Measurements from ENCODE around the gene HORMAD2. TPM values are rescaled to one million over a fixed set of nuclear protein-coding genes. Genes with fewer than 3 reads are reported as not detected.

Gene HORMAD2
- total RNA-seq, 5 donors from 2014 or later (not counting 1 experiment from before 2014, with no cell fraction given), result not detected

GRCh38 chr22:30217698-30218560 lies 137.7 kb downstream of the HORMAD2 start:
- H3K27ac Mint-ChIP-seq, result no peak overlapping the region
- H3K4me1 Mint-ChIP-seq, result peaks cover 42 to 60% (median 55%) of the 10 kb centered on the region in 3 donors
- no peaks in the 10 kb centered on the region for H3K9me3 Mint-ChIP-seq
- no peaks in the 10 kb centered on the region for H3K9me3 ChIP-seq
- no peak overlapping the region for H3K4me3 Mint-ChIP-seq
- ATAC-seq (replicated peaks in 1 of 4) (no peak), DNase-seq (no peak)
- no peak overlapping the region for H3K27ac ChIP-seq (ENCODE audit: low read length)
- H3K36me3 ChIP-seq (ENCODE audit: control insufficient read depth in 2 of 2, extremely low read depth in 1 of 2, insufficient read depth in 1 of 2, low read length in 1 of 2), result no peaks in the 10 kb centered on the region
- WGBS (ENCODE audit: insufficient coverage), result 97% methylated on average over 21 of the region's 23 CpGs
- CTCF ChIA-PET, result no interaction called here
- no peak overlapping the region for H3K4me3 ChIP-seq (ENCODE audit: control insufficient read depth in 1 of 2, extremely low read depth in 1 of 2, low read length in 1 of 2)
- H3K4me1 ChIP-seq (ENCODE audit: control insufficient read depth in 1 of 2, extremely low read depth in 1 of 2, insufficient read depth in 2 of 2, low read length in 2 of 2), result peaks cover 22 to 36% of the 10 kb centered on the region in 2 experiments
- no peaks in the 10 kb centered on the region for H3K36me3 Mint-ChIP-seq
- H3K27me3 ChIP-seq (replicated peaks in 1 of 2; ENCODE audit: control insufficient read depth in 2 of 2, extremely low read depth in 1 of 2, insufficient read depth in 2 of 2, low read length in 1 of 2), result no peaks in the 10 kb centered on the region
- POLR2A ChIA-PET, result no interaction called here
- no peaks in the 10 kb centered on the region for H3K27me3 Mint-ChIP-seq

- Histone ChIP-seq H3K9me3 (no peaks in the 10 kb centered on the region), H3K27ac (ENCODE audit: low read length) (no peak overlapping the region), H3K4me3 (ENCODE audit: control insufficient read depth in 1 of 2, extremely low read depth in 1 of 2, low read length in 1 of 2) (no peak overlapping the region), H3K4me1 (ENCODE audit: control insufficient read depth in 1 of 2, extremely low read depth in 1 of 2, insufficient read depth in 2 of 2, low read length in 2 of 2) (peaks cover 22 to 44% of the 10 kb centered on the region in 2 experiments), H3K27me3 (replicated peaks in 1 of 2; ENCODE audit: control insufficient read depth in 2 of 2, extremely low read depth in 1 of 2, insufficient read depth in 2 of 2, low read length in 1 of 2) (no peaks in the 10 kb centered on the region), H3K36me3 (ENCODE audit: control insufficient read depth in 2 of 2, extremely low read depth in 1 of 2, insufficient read depth in 1 of 2, low read length in 1 of 2) (no peaks in the 10 kb centered on the region)
- no peak for ATAC-seq (replicated peaks in 1 of 4)
- Mint-ChIP-seq H3K4me1 (peaks cover 48 to 64% (median 60%) of the 10 kb centered on the region in 3 donors), H3K27ac (no peak overlapping the region), H3K9me3 (no peaks in the 10 kb centered on the region), H3K27me3 (no peaks in the 10 kb centered on the region), H3K36me3 (no peaks in the 10 kb centered on the region), H3K4me3 (peak overlapping the region in 1 of 3 donors; percentile 78)
- 100% methylated on average over 2 of the region's 8 CpGs for whole genome bisulfite sequencing (ENCODE audit: insufficient coverage)
- ChIA-PET CTCF (no interaction called here), POLR2A (no interaction called here)
- no peak for DNase-seq
These were observed 138.9 kb downstream of the HORMAD2 start for GRCh38 chr22:30219049-30219654.

- no peaks in the 10 kb centered on the region for H3K9me3 ChIP-seq
- ChIA-PET CTCF (interaction anchor here in 1 of 2 donors (0.9 kb wide), 1 partner anchor 171 kb away, joined by 7 read pairs; no protein-coding TSS in a partner anchor), POLR2A (no interaction called here)
- H3K4me3 ChIP-seq (ENCODE audit: control insufficient read depth in 1 of 2, extremely low read depth in 1 of 2, low read length in 1 of 2), result no peak overlapping the region
- ATAC-seq (replicated peaks in 1 of 4) (no peak), DNase-seq (no peak)
- H3K36me3 ChIP-seq (ENCODE audit: control insufficient read depth in 2 of 2, extremely low read depth in 1 of 2, insufficient read depth in 1 of 2, low read length in 1 of 2), result no peaks in the 10 kb centered on the region
- peak overlapping the region; percentile 64 for H3K27ac ChIP-seq (ENCODE audit: low read length)
- Mint-ChIP-seq H3K9me3 (no peaks in the 10 kb centered on the region), H3K27ac (peak overlapping the region; percentile 85 to 94), H3K4me3 (peak overlapping the region in 1 of 3 donors; percentile 78), H3K36me3 (no peaks in the 10 kb centered on the region), H3K27me3 (no peaks in the 10 kb centered on the region), H3K4me1 (peaks cover 48 to 63% (median 58%) of the 10 kb centered on the region in 3 donors)
- peaks cover 22 to 50% of the 10 kb centered on the region in 2 experiments for H3K4me1 ChIP-seq (ENCODE audit: control insufficient read depth in 1 of 2, extremely low read depth in 1 of 2, insufficient read depth in 2 of 2, low read length in 2 of 2)
- no peaks in the 10 kb centered on the region for H3K27me3 ChIP-seq (replicated peaks in 1 of 2; ENCODE audit: control insufficient read depth in 2 of 2, extremely low read depth in 1 of 2, insufficient read depth in 2 of 2, low read length in 1 of 2)
These were observed 139.5 kb downstream of the HORMAD2 start for GRCh38 chr22:30219668-30220278.

GRCh38 chr22:30220338-30221012 lies 140.2 kb downstream of the HORMAD2 start:
- Mint-ChIP-seq H3K4me3 (peak overlapping the region; percentile 57 to 78 (median 67)), H3K36me3 (no peaks in the 10 kb centered on the region), H3K4me1 (peaks cover 54 to 66% (median 60%) of the 10 kb centered on the region in 3 donors), H3K27me3 (no peaks in the 10 kb centered on the region), H3K9me3 (no peaks in the 10 kb centered on the region), H3K27ac (peak overlapping the region; percentile 85 to 94)
- DNase-seq, result no peak
- no peak for ATAC-seq (replicated peaks in 1 of 4)
- POLR2A ChIA-PET, result no interaction called here
- H3K4me3 ChIP-seq (ENCODE audit: control insufficient read depth in 1 of 2, extremely low read depth in 1 of 2, low read length in 1 of 2), result peak overlapping the region; percentile 27 to 45
- H3K27ac ChIP-seq (ENCODE audit: low read length), result peak overlapping the region; percentile 64
- no peaks in the 10 kb centered on the region for H3K9me3 ChIP-seq
- no peaks in the 10 kb centered on the region for H3K27me3 ChIP-seq (replicated peaks in 1 of 2; ENCODE audit: control insufficient read depth in 2 of 2, extremely low read depth in 1 of 2, insufficient read depth in 2 of 2, low read length in 1 of 2)
- CTCF ChIA-PET, result interaction anchor here in 1 of 2 donors (0.9 kb wide), 1 partner anchor 170 kb away, joined by 7 read pairs; no protein-coding TSS in a partner anchor
- WGBS (ENCODE audit: insufficient coverage), result 64% methylated on average over 5 of the region's 7 CpGs
- H3K36me3 ChIP-seq (ENCODE audit: control insufficient read depth in 2 of 2, extremely low read depth in 1 of 2, insufficient read depth in 1 of 2, low read length in 1 of 2), result no peaks in the 10 kb centered on the region
- H3K4me1 ChIP-seq (ENCODE audit: control insufficient read depth in 1 of 2, extremely low read depth in 1 of 2, insufficient read depth in 2 of 2, low read length in 2 of 2), result peaks cover 22 to 57% of the 10 kb centered on the region in 2 experiments

DNA sequence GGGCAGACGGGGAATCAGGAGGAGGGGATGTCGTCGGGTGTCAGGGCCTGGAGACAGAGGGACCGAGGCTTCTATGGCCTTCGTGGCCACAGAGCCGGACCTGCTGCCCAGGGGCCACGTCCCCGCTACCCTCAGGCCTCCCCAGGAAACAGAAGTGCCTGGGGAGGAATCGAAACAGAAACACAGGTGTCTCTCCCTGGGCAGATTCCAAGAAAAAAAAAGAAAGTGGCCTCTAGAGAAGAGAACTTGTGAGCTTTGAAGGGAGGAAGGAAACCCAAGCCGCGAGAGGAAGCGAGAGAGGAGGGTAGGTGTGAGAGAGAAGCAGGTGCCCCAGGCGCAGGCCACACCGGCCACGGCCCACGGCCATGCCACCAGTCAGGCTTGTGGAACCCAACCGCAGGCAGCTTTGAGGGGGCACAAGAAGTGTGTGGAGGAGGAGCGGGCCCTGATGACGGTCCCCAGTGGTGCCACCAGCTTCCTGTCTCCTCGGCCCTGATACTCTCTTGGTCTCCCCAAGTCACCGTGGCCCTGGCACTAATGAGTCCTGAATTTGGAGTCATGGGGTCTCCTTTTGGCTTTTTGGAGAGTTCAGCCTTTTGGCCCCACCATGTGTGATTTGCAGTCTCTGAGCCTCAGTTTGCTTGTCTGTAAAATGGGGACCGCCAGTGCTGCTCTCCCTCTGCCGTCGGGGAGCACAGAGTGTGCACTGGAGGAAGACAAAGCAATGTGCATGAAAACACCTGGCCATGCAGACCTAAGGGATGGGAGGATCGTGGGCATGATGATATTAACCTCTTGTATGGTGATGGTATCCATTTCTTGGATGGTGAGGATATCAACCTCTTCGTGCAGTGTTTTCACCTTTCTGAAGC lies 141.1 kb downstream of the HORMAD2 start:
- Mint-ChIP-seq H3K4me3 (peak overlapping the region; percentile 57 to 78 (median 67)), H3K9me3 (no peaks in the 10 kb centered on the region), H3K27me3 (no peaks in the 10 kb centered on the region), H3K4me1 (peaks cover 61 to 73% (median 69%) of the 10 kb centered on the region in 3 donors), H3K36me3 (no peaks in the 10 kb centered on the region), H3K27ac (peak overlapping the region; percentile 85 to 94)
- peak overlapping the region; percentile 27 to 45 for H3K4me3 ChIP-seq (ENCODE audit: control insufficient read depth in 1 of 2, extremely low read depth in 1 of 2, low read length in 1 of 2)
- ATAC-seq (replicated peaks in 1 of 4) (peak; percentile 73 to 87 (median 86)), DNase-seq (peak; percentile 26 to 68 (median 46))
- H3K27ac ChIP-seq (ENCODE audit: low read length), result peak overlapping the region; percentile 64
- H3K36me3 ChIP-seq (ENCODE audit: control insufficient read depth in 2 of 2, extremely low read depth in 1 of 2, insufficient read depth in 1 of 2, low read length in 1 of 2), result no peaks in the 10 kb centered on the region
- no peaks in the 10 kb centered on the region for H3K27me3 ChIP-seq (replicated peaks in 1 of 2; ENCODE audit: control insufficient read depth in 2 of 2, extremely low read depth in 1 of 2, insufficient read depth in 2 of 2, low read length in 1 of 2)
- ChIA-PET POLR2A (interaction anchor here in 1 of 2 donors (0.6 kb wide), 1 partner anchor 173 kb away, joined by 4 read pairs; no protein-coding TSS in a partner anchor), CTCF (interaction anchor here in 1 of 2 donors (0.6 kb wide), 1 partner anchor 35 kb away, joined by 7 read pairs; no protein-coding TSS in a partner anchor)
- peaks cover 22 to 65% of the 10 kb centered on the region in 2 experiments for H3K4me1 ChIP-seq (ENCODE audit: control insufficient read depth in 1 of 2, extremely low read depth in 1 of 2, insufficient read depth in 2 of 2, low read length in 2 of 2)
- no peaks in the 10 kb centered on the region for H3K9me3 ChIP-seq
- WGBS (ENCODE audit: insufficient coverage), result 6% methylated on average over 22 of the region's 26 CpGs

All from T-cell (primary cell).